Neural progenitor cell (in vitro differentiated cells): ENCODE data around the gene PCSK6. TPM values are rescaled to one million over a fixed set of nuclear protein-coding genes. Genes with fewer than 3 reads are reported as not detected.
A peak's percentile ranks its signal among the peaks of the same experiment; 100 is the strongest.

Experiments used
- DNase-seq: peaks from one replicate; pipeline ENCODE4 v3.0.0-alpha.2; 2016; ENCODE audit warnings: low spot score
- H2AFZ ChIP-seq: fragments of 200-600 bp; sonication (generic); replicated peaks from 2 replicates; pipeline ENCODE4 v1.6.1; 2016; ENCODE audit warnings: antibody characterized with exemption
- H3F3A ChIP-seq: fragments of 200-600 bp; sonication (generic); 2 replicates; pipeline ENCODE4 v1.6.1; 2016; ENCODE audit warnings: antibody characterized with exemption, low read depth
- H3K27ac ChIP-seq: fragments of 200-600 bp; sonication (generic); 2 replicates; pipeline ENCODE4 v1.5.1; 2016; ENCODE audit warnings: mild to moderate bottlenecking
- H3K27me3 ChIP-seq: fragments of 200-600 bp; sonication (generic); 2 replicates; pipeline ENCODE4 v1.6.1; 2016; ENCODE audit warnings: mild to moderate bottlenecking, moderate library complexity
- H3K36me3 ChIP-seq: fragments of 200-600 bp; sonication (generic); 2 replicates; pipeline ENCODE4 v1.5.1; 2016
- H3K4me1 ChIP-seq: fragments of 200-600 bp; sonication (generic); 2 replicates; pipeline ENCODE4 v1.6.1; 2016; ENCODE audit warnings: mixed run types
- H3K4me2 ChIP-seq: fragments of 200-600 bp; sonication (generic); 2 replicates; pipeline ENCODE4 v1.6.1; 2016
- H3K4me3 ChIP-seq: fragments of 200-600 bp; sonication (generic); 2 replicates; pipeline ENCODE4 v1.5.1; 2016
- H3K79me2 ChIP-seq: fragments of 200-600 bp; sonication (generic); 2 replicates; pipeline ENCODE4 v1.6.1; 2016; ENCODE audit warnings: low read depth
- H3K9ac ChIP-seq: fragments of 200-600 bp; sonication (generic); 2 replicates; pipeline ENCODE4 v1.6.1; 2016
- H3K9me3 ChIP-seq: fragments of 200-600 bp; sonication (generic); 2 replicates; pipeline ENCODE4 v1.5.1; 2016; ENCODE audit warnings: low read depth
- H4K20me1 ChIP-seq: fragments of 200-600 bp; sonication (generic); 2 replicates; pipeline ENCODE4 v1.6.1; 2016; ENCODE audit warnings: low read depth
- H3K27ac Mint-ChIP-seq: 3 replicates; pipeline ENCODE4 v1.8.0; 2021; ENCODE audit warnings: mixed read lengths
- H3K27me3 Mint-ChIP-seq: 2 replicates; pipeline ENCODE4 v1.8.0; 2022; ENCODE audit warnings: low read depth, mild to moderate bottlenecking, inconsistent platforms, moderate library complexity, mixed read lengths; ENCODE audit not compliant: insufficient read depth
- H3K36me3 Mint-ChIP-seq: 3 replicates; pipeline ENCODE4 v1.8.0; 2021; ENCODE audit warnings: mixed read lengths
- H3K4me1 Mint-ChIP-seq: 3 replicates; pipeline ENCODE4 v1.8.0; 2021; ENCODE audit warnings: mixed read lengths
- H3K4me3 Mint-ChIP-seq: 3 replicates; pipeline ENCODE4 v1.8.0; 2021; ENCODE audit warnings: mild to moderate bottlenecking, moderate library complexity, mixed read lengths
- H3K9me3 Mint-ChIP-seq: 3 replicates; pipeline ENCODE4 v1.8.0; 2020; ENCODE audit warnings: mixed read lengths
- CTCF ChIP-seq: fragments of 200-600 bp; sonication (generic); IDR thresholded peaks from 2 replicates; pipeline ENCODE4 v1.5.1; 2017; ENCODE audit warnings: antibody characterized with exemption, mild to moderate bottlenecking
- EZH2 ChIP-seq: fragments of 200-600 bp; sonication (generic); IDR thresholded peaks from 2 replicates; pipeline ENCODE4 v1.6.1; 2017; ENCODE audit warnings: antibody characterized with exemption, mild to moderate bottlenecking, moderate library complexity
- EZH2phosphoT487 ChIP-seq: fragments of 200-600 bp; sonication (generic); IDR thresholded peaks from 2 replicates; pipeline ENCODE4 v1.6.1; 2017; ENCODE audit warnings: antibody characterized with exemption
- total RNA-seq: library from RNA; depleted of rRNA; stranded (reverse); fragments of >200 nt; gene quantifications from 2 replicates; pipeline ENCODE4 v1.2.3, GENCODE V29; 2015; ENCODE audit warnings: low replicate concordance

Gene PCSK6
- total RNA-seq, 1 donor from 2014 or later, result 1.9 TPM

- H3K27me3 Mint-ChIP-seq, result no peaks in the 10 kb centered on the region
- H3K27ac Mint-ChIP-seq, result no peak overlapping the region
Measured at GRCh38 chr15:101296418-101297405, 192.8 kb downstream of the PCSK6 start.

GRCh38 chr15:101295607-101296161, 193.8 kb downstream of the PCSK6 start:
- no peaks in the 10 kb centered on the region for H3K36me3 Mint-ChIP-seq
- H3K4me1 Mint-ChIP-seq, result peaks cover 22% of the 10 kb centered on the region
- peak overlapping the region; percentile 74 for H2AFZ ChIP-seq
- no peaks in the 10 kb centered on the region for H3K9me3 Mint-ChIP-seq
- peaks cover 51% of the 10 kb centered on the region for H3K79me2 ChIP-seq
- peak overlapping the region; percentile 83 for H3K4me2 ChIP-seq
- peak overlapping the region; percentile 94 for H3K4me3 ChIP-seq
- peak overlapping the region; percentile 100 for H3K4me3 Mint-ChIP-seq
- no peaks in the 10 kb centered on the region for H3K9me3 ChIP-seq
- H3K27me3 ChIP-seq, result no peaks in the 10 kb centered on the region
- peak overlapping the region; percentile 41 for H3K9ac ChIP-seq
- no peak for TF ChIP-seq CTCF
- TF ChIP-seq EZH2, result no peak
- no peak for TF ChIP-seq EZH2phosphoT487
- H3F3A ChIP-seq, result peaks cover 10% of the 10 kb centered on the region
- H3K4me1 ChIP-seq, result peaks cover 7% of the 10 kb centered on the region
- peaks cover 41% of the 10 kb centered on the region for H4K20me1 ChIP-seq
- no peak overlapping the region for H3K27ac ChIP-seq
- no peak overlapping the region for H3K27ac Mint-ChIP-seq
- no peaks in the 10 kb centered on the region for H3K36me3 ChIP-seq
- no peak for DNase-seq
- H3K27me3 Mint-ChIP-seq, result no peaks in the 10 kb centered on the region

More at GRCh38 chr15:101296418-101297405, 192.8 kb downstream of the PCSK6 start:
- no peak overlapping the region for H2AFZ ChIP-seq
- peaks cover 7% of the 10 kb centered on the region for H3K4me1 ChIP-seq
- no peaks in the 10 kb centered on the region for H3K9me3 ChIP-seq
- Mint-ChIP-seq H3K4me3 (peak overlapping the region; percentile 100), H3K36me3 (no peaks in the 10 kb centered on the region), H3K4me1 (peaks cover 22% of the 10 kb centered on the region), H3K9me3 (no peaks in the 10 kb centered on the region)
- H4K20me1 ChIP-seq, result peaks cover 32% of the 10 kb centered on the region
- H3K79me2 ChIP-seq, result peaks cover 41% of the 10 kb centered on the region
- H3K9ac ChIP-seq, result no peak overlapping the region
- H3K4me3 ChIP-seq, result peak overlapping the region; percentile 94
- no peak overlapping the region for H3K27ac ChIP-seq
- H3F3A ChIP-seq, result peaks cover 10% of the 10 kb centered on the region
- no peaks in the 10 kb centered on the region for H3K36me3 ChIP-seq
- H3K27me3 ChIP-seq, result no peaks in the 10 kb centered on the region
- no peak for DNase-seq
- TF ChIP-seq CTCF, result no peak
- no peak for TF ChIP-seq EZH2
- TF ChIP-seq EZH2phosphoT487, result no peak
- peak overlapping the region; percentile 83 for H3K4me2 ChIP-seq

- Histone ChIP-seq H3K4me3 (peak within 1 kb of the TSS; percentile 94), H3K9ac (peak within 1 kb of the TSS; percentile 87), H3K36me3 (no peaks in the 10 kb centered on the region), H3K27me3 (no peaks in the 10 kb centered on the region), H3K79me2 (peaks cover 58% of the 10 kb centered on the region), H3F3A (peaks cover 10% of the 10 kb centered on the region), H3K4me2 (peak within 1 kb of the TSS; percentile 83), H3K4me1 (peaks cover 7% of the 10 kb centered on the region), H3K9me3 (no peaks in the 10 kb centered on the region), H2AFZ (peak within 1 kb of the TSS; percentile 78), H4K20me1 (peaks cover 41% of the 10 kb centered on the region), H3K27ac (peak within 1 kb of the TSS; percentile 81)
- H3K27me3 Mint-ChIP-seq, result no peaks in the 10 kb centered on the region
- peak within 1 kb of the TSS; percentile 100 for H3K4me3 Mint-ChIP-seq
- no peaks in the 10 kb centered on the region for H3K36me3 Mint-ChIP-seq
- peak; percentile 12 for TF ChIP-seq EZH2
- no peak for TF ChIP-seq EZH2phosphoT487
- TF ChIP-seq CTCF, result no peak
- DNase-seq, result peak; percentile 98
- no peaks in the 10 kb centered on the region for H3K9me3 Mint-ChIP-seq
- peak within 1 kb of the TSS; percentile 93 for H3K27ac Mint-ChIP-seq
- peaks cover 22% of the 10 kb centered on the region for H3K4me1 Mint-ChIP-seq
Measured at GRCh38 chr15:101294731-101295606, 194.5 kb downstream of the PCSK6 start, which contains the start of gene SNRPA1. SNRPA1 (minus strand) TSS chr15:101295248; CDS start chr15:101295178, 70 bp downstream.
